ENCODE results near the gene PRR22. TPM values are rescaled to one million over a fixed set of nuclear protein-coding genes. Genes with fewer than 3 reads are reported as not detected.

PRR22 gene
- total RNA-seq, 1 experiment from 2014 or later: 5.9 TPM

GRCh38 chr19:5814123-5814851, 29.7 kb upstream of the PRR22 start:
- no peak for DNase-seq (ENCODE audit: low read depth)

- DNase-seq (ENCODE audit: low read depth): no peak
Measured at GRCh38 chr19:5811117-5811516, 26.6 kb upstream of the PRR22 start.

GRCh38 chr19:5809469-5809868, 24.9 kb upstream of the PRR22 start:
- no peak for DNase-seq (ENCODE audit: low read depth)

- no peak for DNase-seq (ENCODE audit: low read depth)
Measured at GRCh38 chr19:5809053-5809452, 24.5 kb upstream of the PRR22 start.

- no peak for DNase-seq (ENCODE audit: low read depth)
Measured at GRCh38 chr19:5808120-5808816, 23.7 kb upstream of the PRR22 start.

GRCh38 chr19:5806905-5807304, 22.4 kb upstream of the PRR22 start:
- DNase-seq (ENCODE audit: low read depth): no peak

GRCh38 chr19:5806133-5806489, 21.6 kb upstream of the PRR22 start:
- DNase-seq (ENCODE audit: low read depth): no peak

- no peak for DNase-seq (ENCODE audit: low read depth)
Measured at GRCh38 chr19:5805462-5806132, 21.1 kb upstream of the PRR22 start.

- no peak for DNase-seq (ENCODE audit: low read depth)
Measured at GRCh38 chr19:5804516-5805461, 20.2 kb upstream of the PRR22 start, which contains the start of gene NRTN. TSS of gene NRTN (plus strand) at chr19:5805067. CDS start at chr19:5824166, 19,099 bp downstream.

GRCh38 chr19:5803752-5804515, 19.4 kb upstream of the PRR22 start:
- peak; percentile 87 for DNase-seq (ENCODE audit: low read depth)

GRCh38 chr19:5803441-5803751, 18.9 kb upstream of the PRR22 start:
- DNase-seq (ENCODE audit: low read depth): no peak

- no peak for DNase-seq (ENCODE audit: low read depth)
Measured at GRCh38 chr19:5801796-5802619, 17.5 kb upstream of the PRR22 start.

- DNase-seq (ENCODE audit: low read depth): no peak
Measured at GRCh38 chr19:5800361-5801270, 16.1 kb upstream of the PRR22 start.

- DNase-seq (ENCODE audit: low read depth): no peak
Measured at GRCh38 chr19:5799247-5800241, 15.0 kb upstream of the PRR22 start.

GRCh38 chr19:5798244-5798643, 13.7 kb upstream of the PRR22 start:
- no peak for DNase-seq (ENCODE audit: low read depth)

GRCh38 chr19:5795382-5795919, 10.9 kb upstream of the PRR22 start:
- no peak for DNase-seq (ENCODE audit: low read depth)

GRCh38 chr19:5793188-5793587, 8.6 kb upstream of the PRR22 start:
- no peak for DNase-seq (ENCODE audit: low read depth)
